T-helper 2 cell treated with Interferon-gamma antibody and Interleukin-4, amounts not matched to agents 5 μg/mL and 100 μg/mL, for 36 hours (primary cell): ENCODE data around the gene VWA3B.

ENCODE experiments used
- DNase-seq: peaks from one replicate; pipeline ENCODE4 v3.0.0; 2021; ENCODE audit warnings: low spot score
- H3K27ac Mint-ChIP-seq: one replicate; pipeline ENCODE4 v1.8.0; 2021; ENCODE audit warnings: mild to moderate bottlenecking, mixed read lengths
- H3K27me3 Mint-ChIP-seq: one replicate; pipeline ENCODE4 v1.8.0; 2021; ENCODE audit warnings: low read depth, mixed read lengths
- H3K36me3 Mint-ChIP-seq: one replicate; pipeline ENCODE4 v1.8.0; 2021; ENCODE audit warnings: low read depth, mixed read lengths
- H3K4me1 Mint-ChIP-seq: one replicate; pipeline ENCODE4 v1.8.0; 2021; ENCODE audit warnings: low read depth, mixed read lengths
- H3K4me3 Mint-ChIP-seq: one replicate; pipeline ENCODE4 v1.8.0; 2022; ENCODE audit warnings: mild to moderate bottlenecking, moderate library complexity, mixed read lengths
- H3K9me3 Mint-ChIP-seq: one replicate; pipeline ENCODE4 v1.8.0; 2021; ENCODE audit warnings: mixed read lengths

The VWA3B gene

DNA sequence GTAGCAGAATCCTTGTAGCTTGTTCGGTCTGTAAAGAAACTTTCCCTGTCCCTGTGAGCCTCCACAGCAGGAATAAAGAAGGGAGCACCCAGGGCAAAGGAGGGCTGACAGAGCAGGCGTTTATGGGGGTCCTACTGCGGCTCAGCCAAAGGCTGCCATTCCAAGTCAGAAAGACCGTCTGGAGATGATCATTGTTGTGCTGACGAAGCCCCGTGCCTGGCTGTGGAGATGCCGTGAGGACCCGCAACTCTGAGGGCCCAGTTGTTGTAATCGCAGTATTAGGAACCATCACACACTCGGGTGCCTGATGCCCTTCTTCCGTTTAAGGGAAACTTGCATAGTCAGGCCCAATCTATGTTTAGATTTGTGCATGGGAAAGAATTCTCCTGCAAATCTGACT lies 16.9 kb upstream of the VWA3B start:
- Mint-ChIP-seq H3K4me3 (no peak overlapping the region), H3K9me3 (no peaks in the 10 kb centered on the region), H3K4me1 (no peaks in the 10 kb centered on the region), H3K27ac (no peak overlapping the region), H3K27me3 (peaks cover 12% of the 10 kb centered on the region), H3K36me3 (no peaks in the 10 kb centered on the region)
- DNase-seq, result no peak

DNA sequence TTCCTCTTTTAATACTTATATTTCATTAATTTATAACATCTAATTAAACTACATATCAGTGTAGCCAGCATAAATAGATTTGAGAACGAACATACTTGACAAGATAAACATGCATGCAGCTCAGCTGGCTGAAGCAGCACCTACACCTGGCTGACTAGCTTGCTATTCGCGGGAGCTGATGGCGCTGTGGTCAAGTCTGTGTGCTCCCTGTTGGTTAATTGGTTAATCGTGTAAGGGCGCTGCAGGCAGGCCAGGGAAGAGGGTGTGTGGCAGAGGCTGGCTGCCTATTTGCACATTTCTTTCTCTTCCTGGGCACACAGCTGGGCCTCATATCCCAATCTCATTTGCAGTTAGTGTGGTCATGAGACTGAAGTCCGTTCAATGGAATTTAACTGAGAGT lies 14.5 kb upstream of the VWA3B start:
- no peak overlapping the region for H3K4me3 Mint-ChIP-seq
- peaks cover 12% of the 10 kb centered on the region for H3K27me3 Mint-ChIP-seq
- no peak overlapping the region for H3K27ac Mint-ChIP-seq
- H3K4me1 Mint-ChIP-seq, result no peaks in the 10 kb centered on the region
- no peaks in the 10 kb centered on the region for H3K36me3 Mint-ChIP-seq
- no peaks in the 10 kb centered on the region for H3K9me3 Mint-ChIP-seq
- no peak for DNase-seq

DNA sequence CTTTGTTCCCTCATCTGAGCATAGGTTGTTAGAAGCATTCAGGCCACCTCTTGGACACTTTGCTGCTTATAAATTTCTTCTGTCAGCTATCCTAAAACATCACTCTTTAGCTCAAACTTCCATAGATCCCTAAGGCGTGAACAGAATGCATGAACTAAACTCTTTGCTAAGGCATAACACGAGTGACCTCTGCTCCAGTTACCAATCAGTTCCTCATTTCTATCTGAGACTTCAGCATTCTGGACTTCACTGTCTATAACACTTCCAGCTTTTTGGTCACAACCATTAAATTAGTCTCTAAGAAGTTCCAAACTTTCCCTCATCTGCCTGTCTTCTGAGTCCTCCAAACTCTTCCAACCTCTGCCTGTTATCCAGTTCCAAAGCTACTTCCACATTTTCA lies 8.3 kb upstream of the VWA3B start:
- Mint-ChIP-seq H3K4me1 (peaks cover 7% of the 10 kb centered on the region), H3K4me3 (no peak overlapping the region), H3K36me3 (no peaks in the 10 kb centered on the region), H3K27ac (no peak overlapping the region), H3K27me3 (peaks cover 12% of the 10 kb centered on the region), H3K9me3 (peaks cover 4% of the 10 kb centered on the region)
- no peak for DNase-seq

DNA sequence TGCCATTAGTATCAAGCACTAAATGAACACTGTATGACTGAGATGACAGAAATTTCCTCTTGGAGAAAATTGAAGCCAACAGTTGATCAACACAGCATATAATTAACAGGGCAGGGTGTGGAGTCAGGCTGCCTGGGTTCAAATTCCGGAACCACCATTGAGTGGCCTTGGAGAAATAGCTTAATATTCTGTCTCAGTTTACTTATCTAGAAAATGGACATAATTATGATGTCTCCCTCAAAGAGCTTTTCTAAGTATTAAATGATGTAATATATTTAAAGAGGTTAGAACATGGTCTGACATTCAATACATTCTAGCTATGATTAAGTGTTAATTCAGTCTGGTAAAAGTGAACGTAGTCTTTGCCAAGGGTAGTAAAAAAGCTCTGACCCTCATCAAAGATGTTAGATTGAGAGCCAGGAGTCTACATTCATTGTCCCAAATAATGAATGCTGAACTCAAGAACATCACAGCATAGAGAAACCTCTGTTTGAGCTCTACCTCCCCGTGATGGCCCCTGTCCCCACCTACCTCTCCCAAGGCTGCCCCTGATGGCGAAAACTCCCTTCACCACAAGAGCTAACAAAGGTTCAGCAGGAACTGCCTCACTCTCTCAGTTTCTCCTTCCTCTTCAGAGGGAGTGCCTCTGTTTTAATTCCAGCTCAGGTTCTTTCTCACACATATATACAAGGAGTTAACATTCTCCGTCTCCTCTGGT lies 2.7 kb upstream of the VWA3B start:
- peaks cover 26% of the 10 kb centered on the region for H3K4me1 Mint-ChIP-seq
- H3K27ac Mint-ChIP-seq, result no peak overlapping the region
- H3K36me3 Mint-ChIP-seq, result no peaks in the 10 kb centered on the region
- no peak overlapping the region for H3K4me3 Mint-ChIP-seq
- H3K27me3 Mint-ChIP-seq, result peaks cover 44% of the 10 kb centered on the region
- no peaks in the 10 kb centered on the region for H3K9me3 Mint-ChIP-seq
- DNase-seq, result no peak

DNA sequence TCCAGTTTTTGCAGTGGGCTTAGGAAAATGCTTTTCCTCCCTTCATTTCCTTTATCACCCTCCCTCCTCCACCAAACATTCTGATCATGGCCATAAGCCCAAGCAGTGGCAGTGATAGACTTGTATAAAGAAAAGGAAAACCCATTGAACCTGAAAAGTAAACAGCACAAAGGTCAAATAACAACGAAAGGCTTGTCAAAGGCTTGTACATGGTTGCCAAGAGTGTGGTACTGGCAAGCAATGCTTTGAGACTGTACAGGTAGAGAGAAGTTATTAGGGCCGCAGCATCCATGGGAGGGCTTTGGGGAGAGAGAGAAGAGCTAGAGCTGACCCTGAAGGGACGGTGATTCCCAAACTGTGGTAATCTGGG lies 2.1 kb upstream of the VWA3B start:
- DNase-seq, result no peak
- Mint-ChIP-seq H3K4me3 (no peak overlapping the region), H3K9me3 (no peaks in the 10 kb centered on the region), H3K36me3 (no peaks in the 10 kb centered on the region), H3K4me1 (peaks cover 26% of the 10 kb centered on the region), H3K27ac (no peak overlapping the region), H3K27me3 (peaks cover 44% of the 10 kb centered on the region)

DNA sequence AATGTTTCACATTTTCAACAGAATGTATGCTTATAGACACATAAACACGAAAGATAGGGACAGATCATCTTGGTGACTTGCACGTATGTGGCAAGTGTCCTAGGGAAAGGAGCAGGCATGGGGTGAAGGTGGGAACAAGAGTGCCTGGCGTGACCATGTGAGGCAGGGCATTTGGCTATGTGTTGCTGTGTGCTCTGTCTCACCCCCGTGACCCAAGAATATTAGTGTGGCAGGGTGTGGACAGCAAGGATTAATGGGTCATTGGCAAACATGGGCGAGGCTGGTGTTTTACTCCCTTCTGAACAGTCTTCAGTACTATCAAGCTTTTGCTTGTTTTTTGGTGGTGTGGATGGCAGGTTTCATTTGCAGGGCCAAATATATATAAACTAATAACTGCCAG lies 1.3 kb upstream of the VWA3B start:
- H3K4me1 Mint-ChIP-seq, result peaks cover 26% of the 10 kb centered on the region
- no peak overlapping the region for H3K27ac Mint-ChIP-seq
- peaks cover 44% of the 10 kb centered on the region for H3K27me3 Mint-ChIP-seq
- H3K9me3 Mint-ChIP-seq, result no peaks in the 10 kb centered on the region
- no peaks in the 10 kb centered on the region for H3K36me3 Mint-ChIP-seq
- H3K4me3 Mint-ChIP-seq, result peak overlapping the region; percentile 26
- DNase-seq, result no peak

DNA sequence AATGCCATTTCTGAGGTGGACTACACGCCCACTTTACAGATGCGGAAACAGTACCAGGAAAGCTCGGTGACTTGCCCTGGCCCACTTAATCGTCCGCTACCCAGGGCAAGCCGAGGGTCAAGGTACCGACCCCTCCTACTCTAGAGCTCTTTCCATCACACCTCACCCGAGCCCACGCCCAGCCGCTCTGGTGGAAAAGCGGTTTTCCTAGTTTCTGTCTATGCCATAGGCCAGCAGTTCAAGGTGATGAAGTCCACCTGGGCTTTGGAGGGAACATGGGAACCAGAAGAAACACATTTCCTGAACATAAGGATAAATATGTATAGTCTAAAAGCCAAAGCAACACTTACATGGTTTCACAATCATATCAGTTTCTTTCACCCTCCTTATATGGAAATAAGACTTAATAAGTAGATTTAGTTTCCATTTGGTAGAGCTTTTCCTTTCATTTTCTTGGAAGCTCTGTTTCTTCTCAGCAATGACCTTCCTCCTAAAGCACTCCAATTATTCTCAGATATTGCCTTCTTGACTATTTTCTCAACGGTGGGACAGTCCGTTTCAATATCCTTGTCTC lies 567 bp downstream of the VWA3B start:
- Mint-ChIP-seq H3K36me3 (no peaks in the 10 kb centered on the region), H3K27me3 (peaks cover 40% of the 10 kb centered on the region), H3K9me3 (no peaks in the 10 kb centered on the region), H3K27ac (no peak overlapping the region), H3K4me3 (peak overlapping the region; percentile 66), H3K4me1 (peaks cover 20% of the 10 kb centered on the region)
- DNase-seq, result no peak

DNA sequence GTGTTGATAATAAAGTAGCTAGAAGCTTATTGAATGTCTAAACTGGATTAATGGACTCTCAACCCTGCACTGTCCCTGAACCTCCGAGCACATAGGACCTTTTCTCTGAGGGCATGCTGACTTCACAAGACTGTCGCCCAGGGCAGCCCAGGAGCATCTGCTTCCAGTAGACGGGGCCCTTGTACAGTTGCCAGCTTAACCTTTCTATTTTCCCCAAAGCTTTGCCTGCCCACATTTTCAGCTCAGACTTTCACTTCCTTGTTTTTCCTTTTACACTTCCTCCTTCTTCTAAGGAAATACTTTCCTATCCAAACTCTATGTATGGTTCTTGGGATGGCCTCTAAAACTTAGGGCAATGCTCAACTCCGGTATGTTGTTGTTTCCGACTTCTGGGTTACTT lies 1.3 kb downstream of the VWA3B start:
- Mint-ChIP-seq H3K4me1 (peaks cover 19% of the 10 kb centered on the region), H3K27me3 (peaks cover 38% of the 10 kb centered on the region), H3K36me3 (no peaks in the 10 kb centered on the region), H3K9me3 (no peaks in the 10 kb centered on the region), H3K4me3 (no peak overlapping the region), H3K27ac (no peak overlapping the region)
- DNase-seq, result no peak

DNA sequence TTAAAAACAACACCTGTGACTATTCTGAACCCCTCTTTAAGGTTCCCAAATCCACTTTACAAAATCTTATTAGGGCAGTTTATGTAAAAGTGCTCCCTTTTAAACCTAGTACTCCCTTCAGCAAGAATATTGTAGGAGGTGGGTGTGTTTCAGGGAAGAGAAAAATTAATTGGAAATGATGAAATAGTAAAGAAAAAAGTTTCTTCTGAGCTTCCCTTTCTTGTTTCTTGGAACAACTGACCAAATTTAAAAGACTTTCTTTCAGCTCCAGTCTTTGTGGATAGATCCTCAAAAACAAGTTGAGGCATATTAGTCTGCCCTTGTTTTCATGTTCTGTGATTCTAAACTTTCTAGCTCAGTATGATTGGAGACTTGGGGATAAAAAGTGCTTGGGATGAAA lies 3.0 kb downstream of the VWA3B start:
- DNase-seq, result no peak
- Mint-ChIP-seq H3K9me3 (peaks cover 7% of the 10 kb centered on the region), H3K36me3 (no peaks in the 10 kb centered on the region), H3K4me3 (no peak overlapping the region), H3K27me3 (peaks cover 36% of the 10 kb centered on the region), H3K27ac (no peak overlapping the region), H3K4me1 (peaks cover 19% of the 10 kb centered on the region)

DNA sequence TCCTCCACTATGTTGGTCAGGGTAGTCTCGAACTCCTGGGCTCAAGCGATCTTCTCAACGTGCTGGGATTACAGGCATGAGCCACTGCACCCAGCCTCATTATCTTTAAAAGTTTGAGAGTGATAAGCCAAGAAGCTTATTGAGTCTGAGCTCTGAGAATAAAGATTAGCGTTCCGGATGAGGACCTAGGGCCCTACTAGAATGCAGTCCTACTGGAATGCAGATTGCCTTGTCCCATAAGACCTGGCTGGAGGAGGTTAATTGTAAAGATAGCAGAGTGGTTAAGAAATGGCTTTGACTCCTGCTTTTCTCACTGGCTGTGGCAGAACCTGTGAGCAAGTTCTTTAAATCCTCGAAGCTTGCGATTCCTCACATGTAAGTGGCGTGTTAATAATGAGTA lies 4.0 kb downstream of the VWA3B start:
- H3K4me3 Mint-ChIP-seq, result no peak overlapping the region
- peaks cover 16% of the 10 kb centered on the region for H3K9me3 Mint-ChIP-seq
- no peaks in the 10 kb centered on the region for H3K36me3 Mint-ChIP-seq
- peaks cover 27% of the 10 kb centered on the region for H3K27me3 Mint-ChIP-seq
- DNase-seq, result no peak
- no peak overlapping the region for H3K27ac Mint-ChIP-seq
- peaks cover 14% of the 10 kb centered on the region for H3K4me1 Mint-ChIP-seq

DNA sequence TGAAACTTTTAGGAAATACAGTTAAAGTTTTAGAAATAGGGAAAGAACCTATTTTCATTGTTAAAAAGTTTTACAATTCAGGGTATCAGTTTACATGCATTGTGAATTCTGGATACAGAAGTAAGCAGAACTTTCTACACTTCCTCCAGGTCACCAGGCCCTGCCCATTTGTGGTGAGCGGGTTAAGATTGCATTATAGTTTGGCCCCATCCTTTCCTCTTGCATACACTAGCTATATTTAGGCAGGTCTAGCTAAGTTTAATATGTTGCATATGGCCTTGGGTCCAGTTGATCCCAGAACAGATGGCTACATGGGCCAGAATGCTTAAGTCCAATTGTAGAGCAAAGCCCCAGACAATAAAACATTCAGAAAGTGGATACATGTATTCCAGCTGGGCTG lies 4.8 kb downstream of the VWA3B start:
- Mint-ChIP-seq H3K36me3 (no peaks in the 10 kb centered on the region), H3K4me1 (peaks cover 10% of the 10 kb centered on the region), H3K9me3 (peaks cover 16% of the 10 kb centered on the region), H3K27me3 (peaks cover 20% of the 10 kb centered on the region), H3K27ac (no peak overlapping the region), H3K4me3 (no peak overlapping the region)
- no peak for DNase-seq

DNA sequence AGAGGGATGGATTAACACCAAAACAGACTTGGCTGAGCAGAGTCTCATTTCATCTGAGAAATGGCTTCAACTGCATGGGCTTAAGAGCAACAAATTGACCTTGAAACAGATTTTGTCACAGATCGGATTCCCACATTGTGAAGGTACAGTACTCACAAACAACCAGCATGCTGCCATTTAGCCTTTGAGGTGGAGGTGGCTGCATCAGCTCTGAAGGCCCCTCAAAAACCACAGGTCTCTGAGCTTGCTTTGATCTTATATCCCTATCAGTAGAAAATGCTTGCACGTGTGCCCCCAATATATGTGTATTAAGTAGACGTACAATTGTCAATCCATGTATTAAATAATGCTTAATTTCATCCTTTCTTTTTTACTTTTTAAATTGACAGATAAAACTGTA lies 6.2 kb downstream of the VWA3B start:
- H3K4me1 Mint-ChIP-seq, result peaks cover 3% of the 10 kb centered on the region
- H3K27ac Mint-ChIP-seq, result no peak overlapping the region

DNA sequence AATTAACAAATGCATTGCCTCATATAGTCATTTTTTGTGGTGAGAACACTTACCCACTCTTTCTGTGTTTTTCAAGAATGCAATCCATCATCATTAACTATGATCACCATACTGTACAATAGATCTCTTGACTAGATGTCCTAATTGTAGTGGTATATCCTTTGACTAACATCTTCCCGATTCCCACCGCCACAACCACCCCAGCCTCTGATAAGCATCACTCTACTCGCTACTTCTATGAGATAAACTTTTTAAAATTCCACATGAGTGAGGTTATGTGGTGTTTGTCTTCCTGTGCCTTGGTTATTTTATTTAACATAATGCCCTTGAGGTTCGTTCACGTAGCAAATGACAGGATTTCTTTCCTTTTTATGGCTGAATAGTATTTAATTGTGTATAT lies 6.6 kb downstream of the VWA3B start:
- Mint-ChIP-seq H3K4me3 (no peak overlapping the region), H3K36me3 (no peaks in the 10 kb centered on the region), H3K4me1 (no peaks in the 10 kb centered on the region), H3K27me3 (peaks cover 22% of the 10 kb centered on the region), H3K27ac (no peak overlapping the region), H3K9me3 (peaks cover 25% of the 10 kb centered on the region)
- no peak for DNase-seq

More for the DNA sequence above, 6.2 kb downstream of the VWA3B start:
- H3K4me3 Mint-ChIP-seq, result no peak overlapping the region
- peaks cover 20% of the 10 kb centered on the region for H3K27me3 Mint-ChIP-seq
- H3K9me3 Mint-ChIP-seq, result peaks cover 25% of the 10 kb centered on the region
- no peaks in the 10 kb centered on the region for H3K36me3 Mint-ChIP-seq
- no peak for DNase-seq

DNA sequence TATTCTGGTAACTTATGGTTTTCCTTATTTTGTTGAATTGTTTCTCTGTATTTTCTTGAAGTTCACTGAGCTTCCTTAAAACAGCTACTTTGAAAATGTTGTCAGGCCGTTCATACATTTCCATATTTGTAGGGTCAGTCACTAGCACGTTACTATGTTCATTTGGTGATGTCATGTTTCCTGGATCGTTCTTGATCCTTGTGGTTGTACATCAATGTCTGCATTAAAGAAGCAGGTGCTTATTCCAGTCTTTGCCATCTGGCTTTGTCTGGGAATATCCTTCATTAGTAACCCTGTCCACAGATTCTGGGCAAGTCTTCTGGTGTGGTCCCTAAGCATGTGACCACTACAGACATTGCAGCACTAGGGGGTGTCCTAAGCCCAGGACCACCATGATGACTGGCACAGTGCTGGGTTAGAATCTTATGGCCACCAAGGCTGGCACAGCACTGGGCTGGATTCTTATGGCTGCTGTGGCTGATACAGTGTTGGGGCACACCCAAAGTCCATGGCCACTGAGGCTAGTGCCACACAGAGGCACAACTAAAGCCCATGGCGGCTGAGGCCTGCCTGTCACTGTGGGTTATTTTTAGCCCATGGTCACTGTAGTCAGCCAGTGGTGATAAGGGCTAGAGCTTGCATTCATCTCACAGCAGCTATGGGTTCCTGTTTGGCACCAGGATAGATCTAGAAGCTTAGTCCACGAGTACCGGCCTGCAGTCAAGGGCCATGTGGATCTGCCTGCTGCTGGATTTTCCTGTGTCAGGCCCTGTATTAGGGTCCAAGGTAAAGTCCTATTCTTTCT lies 13.2 kb downstream of the VWA3B start:
- Mint-ChIP-seq H3K36me3 (no peaks in the 10 kb centered on the region), H3K27ac (no peak overlapping the region), H3K9me3 (peaks cover 28% of the 10 kb centered on the region), H3K4me1 (no peaks in the 10 kb centered on the region), H3K4me3 (no peak overlapping the region), H3K27me3 (peaks cover 14% of the 10 kb centered on the region)
- DNase-seq, result no peak
